Measurements from ENCODE around the gene JAZF1. TPM values are rescaled to one million over a fixed set of nuclear protein-coding genes. Genes with fewer than 3 reads are reported as not detected.

JAZF1 gene
- total and polyA plus RNA-seq, 2 experiments from 2014 or later, result 13.8 to 19.6 TPM

GRCh38 chr7:28225576-28225975 is 45.0 kb upstream of the JAZF1 start:
- H4K20me1 ChIP-seq (ENCODE audit: insufficient read depth), result no peaks in the 10 kb centered on the region
- H3K4me2 ChIP-seq (ENCODE audit: unreplicated experiment), result no peak overlapping the region
- H3F3A ChIP-seq (ENCODE audit: insufficient read depth), result no peaks in the 10 kb centered on the region
- no peak for DNase-seq
- H2AFZ ChIP-seq, result no peak overlapping the region
- no peak overlapping the region for H3K4me3 ChIP-seq
- TF ChIP-seq EZH2 (IDR thresholded peaks at IDR 0.05; ENCODE audit: insufficient read depth, poor library complexity, severe bottlenecking) (no peak), EZH2phosphoT487 (IDR thresholded peaks at IDR 0.05; ENCODE audit: insufficient read depth, low read depth) (no peak)
- H3K79me2 ChIP-seq (ENCODE audit: insufficient read depth), result no peaks in the 10 kb centered on the region
- no peak overlapping the region for H3K9ac ChIP-seq
- 81 to 83% methylated on average over 4 of the region's 4 CpGs for WGBS, 2 experiments (ENCODE audit: low coverage in 1 of 2, low lambda C conversion rate in 2 of 2, missing lambda C conversion rate in 2 of 2)
- no peaks in the 10 kb centered on the region for H3K4me1 ChIP-seq (ENCODE audit: insufficient read depth)
- no peaks in the 10 kb centered on the region for H3K9me2 ChIP-seq (ENCODE audit: insufficient read depth)
- no peak overlapping the region for H3K27ac ChIP-seq
- no peaks in the 10 kb centered on the region for H3K27me3 ChIP-seq (replicated peaks; ENCODE audit: insufficient read depth)
- no peaks in the 10 kb centered on the region for H3K36me3 ChIP-seq (ENCODE audit: low read depth)
- no peaks in the 10 kb centered on the region for H3K9me3 ChIP-seq (ENCODE audit: low read depth)
- in situ Hi-C loops (cut with MboI), result no loop called here

GRCh38 chr7:28224675-28225074 is 44.1 kb upstream of the JAZF1 start:
- TF ChIP-seq EZH2phosphoT487 (IDR thresholded peaks at IDR 0.05; ENCODE audit: insufficient read depth, low read depth), result no peak
- no peak for TF ChIP-seq EZH2 (IDR thresholded peaks at IDR 0.05; ENCODE audit: insufficient read depth, poor library complexity, severe bottlenecking)
- no peak for DNase-seq

GRCh38 chr7:28224172-28224571 is 43.6 kb upstream of the JAZF1 start:
- Histone ChIP-seq H2AFZ (no peak overlapping the region), H3K9me2 (ENCODE audit: insufficient read depth) (no peaks in the 10 kb centered on the region), H3K27ac (no peak overlapping the region), H4K20me1 (ENCODE audit: insufficient read depth) (no peaks in the 10 kb centered on the region), H3K9ac (no peak overlapping the region), H3F3A (ENCODE audit: insufficient read depth) (no peaks in the 10 kb centered on the region), H3K4me3 (no peak overlapping the region), H3K9me3 (ENCODE audit: low read depth) (no peaks in the 10 kb centered on the region), H3K79me2 (ENCODE audit: insufficient read depth) (no peaks in the 10 kb centered on the region), H3K36me3 (ENCODE audit: low read depth) (no peaks in the 10 kb centered on the region), H3K4me1 (ENCODE audit: insufficient read depth) (no peaks in the 10 kb centered on the region), H3K4me2 (ENCODE audit: unreplicated experiment) (no peak overlapping the region), H3K27me3 (replicated peaks; ENCODE audit: insufficient read depth) (no peaks in the 10 kb centered on the region)
- 67 to 69% methylated on average over 1 of the region's 1 CpG for WGBS, 2 experiments (ENCODE audit: low coverage in 1 of 2, low lambda C conversion rate in 2 of 2, missing lambda C conversion rate in 2 of 2)
- DNase-seq, result no peak
- no peak for TF ChIP-seq EZH2 (IDR thresholded peaks at IDR 0.05; ENCODE audit: insufficient read depth, poor library complexity, severe bottlenecking)
- no peak for TF ChIP-seq EZH2phosphoT487 (IDR thresholded peaks at IDR 0.05; ENCODE audit: insufficient read depth, low read depth)
- in situ Hi-C loops (cut with MboI), result no loop called here

More at GRCh38 chr7:28224675-28225074, 44.1 kb upstream of the JAZF1 start:
- Histone ChIP-seq H3K4me1 (ENCODE audit: insufficient read depth) (no peaks in the 10 kb centered on the region), H3K36me3 (ENCODE audit: low read depth) (no peaks in the 10 kb centered on the region), H3K4me2 (ENCODE audit: unreplicated experiment) (no peak overlapping the region), H4K20me1 (ENCODE audit: insufficient read depth) (no peaks in the 10 kb centered on the region), H3K9ac (no peak overlapping the region), H3K9me3 (ENCODE audit: low read depth) (no peaks in the 10 kb centered on the region), H3K9me2 (ENCODE audit: insufficient read depth) (no peaks in the 10 kb centered on the region), H3F3A (ENCODE audit: insufficient read depth) (no peaks in the 10 kb centered on the region), H3K27ac (no peak overlapping the region), H2AFZ (no peak overlapping the region), H3K27me3 (replicated peaks; ENCODE audit: insufficient read depth) (no peaks in the 10 kb centered on the region), H3K4me3 (no peak overlapping the region), H3K79me2 (ENCODE audit: insufficient read depth) (no peaks in the 10 kb centered on the region)
- in situ Hi-C loops (cut with MboI), result no loop called here
- WGBS, 2 experiments (ENCODE audit: low coverage in 1 of 2, low lambda C conversion rate in 2 of 2, missing lambda C conversion rate in 2 of 2), result 68 to 84% methylated on average over 1 of the region's 1 CpG

GRCh38 chr7:28222636-28223035 is 42.0 kb upstream of the JAZF1 start:
- H3F3A ChIP-seq (ENCODE audit: insufficient read depth), result no peaks in the 10 kb centered on the region
- H3K9me3 ChIP-seq (ENCODE audit: low read depth), result no peaks in the 10 kb centered on the region
- in situ Hi-C loops (cut with MboI), result no loop called here
- H3K27me3 ChIP-seq (replicated peaks; ENCODE audit: insufficient read depth), result no peaks in the 10 kb centered on the region
- no peak overlapping the region for H3K4me2 ChIP-seq (ENCODE audit: unreplicated experiment)
- no peaks in the 10 kb centered on the region for H3K4me1 ChIP-seq (ENCODE audit: insufficient read depth)
- DNase-seq, result no peak
- H3K9ac ChIP-seq, result no peak overlapping the region
- no peaks in the 10 kb centered on the region for H3K36me3 ChIP-seq (ENCODE audit: low read depth)
- WGBS, 2 experiments (ENCODE audit: low coverage in 1 of 2, low lambda C conversion rate in 2 of 2, missing lambda C conversion rate in 2 of 2), result 86 to 90% methylated on average over 3 of the region's 3 CpGs
- TF ChIP-seq EZH2phosphoT487 (IDR thresholded peaks at IDR 0.05; ENCODE audit: insufficient read depth, low read depth) (no peak), EZH2 (IDR thresholded peaks at IDR 0.05; ENCODE audit: insufficient read depth, poor library complexity, severe bottlenecking) (no peak)
- no peak overlapping the region for H2AFZ ChIP-seq
- no peak overlapping the region for H3K27ac ChIP-seq
- no peaks in the 10 kb centered on the region for H3K9me2 ChIP-seq (ENCODE audit: insufficient read depth)
- no peak overlapping the region for H3K4me3 ChIP-seq
- H3K79me2 ChIP-seq (ENCODE audit: insufficient read depth), result no peaks in the 10 kb centered on the region
- H4K20me1 ChIP-seq (ENCODE audit: insufficient read depth), result no peaks in the 10 kb centered on the region

DNA sequence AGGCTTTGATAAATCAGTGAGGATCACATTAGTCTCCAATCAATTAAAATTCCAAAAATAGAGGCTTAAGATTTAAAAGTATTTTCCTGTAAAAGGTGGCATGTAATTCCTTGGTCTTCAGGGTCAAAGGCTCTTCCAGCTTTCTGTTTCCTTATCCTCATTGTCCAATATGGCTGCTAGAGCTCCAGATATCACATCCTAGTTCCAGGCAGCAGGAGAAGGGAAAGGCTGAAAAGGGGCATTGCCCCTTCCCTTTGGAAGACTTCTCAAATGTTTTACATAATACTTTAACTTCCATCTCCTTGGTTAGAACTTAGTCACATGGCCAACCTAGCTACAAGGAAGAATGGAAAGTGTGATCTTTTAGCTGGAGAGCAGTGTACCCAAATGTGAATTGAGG is 39.2 kb upstream of the JAZF1 start:
- Histone ChIP-seq H3K36me3 (ENCODE audit: low read depth) (no peaks in the 10 kb centered on the region), H3F3A (ENCODE audit: insufficient read depth) (no peaks in the 10 kb centered on the region), H3K9me3 (ENCODE audit: low read depth) (no peaks in the 10 kb centered on the region), H3K27ac (no peak overlapping the region), H3K4me2 (ENCODE audit: unreplicated experiment) (no peak overlapping the region), H4K20me1 (ENCODE audit: insufficient read depth) (no peaks in the 10 kb centered on the region), H3K4me3 (no peak overlapping the region), H3K4me1 (ENCODE audit: insufficient read depth) (no peaks in the 10 kb centered on the region), H2AFZ (no peak overlapping the region), H3K79me2 (ENCODE audit: insufficient read depth) (no peaks in the 10 kb centered on the region), H3K9ac (no peak overlapping the region), H3K9me2 (ENCODE audit: insufficient read depth) (no peaks in the 10 kb centered on the region), H3K27me3 (replicated peaks; ENCODE audit: insufficient read depth) (no peaks in the 10 kb centered on the region)
- TF ChIP-seq EZH2 (IDR thresholded peaks at IDR 0.05; ENCODE audit: insufficient read depth, poor library complexity, severe bottlenecking) (no peak), EZH2phosphoT487 (IDR thresholded peaks at IDR 0.05; ENCODE audit: insufficient read depth, low read depth) (no peak)
- DNase-seq, result no peak
- in situ Hi-C loops (cut with MboI), result no loop called here

Measured in GM23248 (cell line).